MM.1S (cell line): ENCODE measurements around the gene SIGLEC5.

Experiments
- DNase-seq: peaks from one replicate; pipeline ENCODE4 v3.0.0-alpha.2; 2015
- H2AFZ ChIP-seq: fragments of 300-600 bp; sonication (generic); 2 replicates; pipeline ENCODE4 v1.6.0; 2016; ENCODE audit warnings: antibody characterized with exemption, low read length
- H3F3A ChIP-seq: fragments of 300-600 bp; sonication (generic); 2 replicates; pipeline ENCODE4 v1.6.1; 2016; ENCODE audit warnings: mild to moderate bottlenecking, antibody characterized with exemption, low read length, moderate library complexity, mixed read lengths; ENCODE audit not compliant: insufficient read depth
- H3K27ac ChIP-seq: fragments of 300-600 bp; sonication (generic); 2 replicates; pipeline ENCODE4 v1.5.1; 2016; ENCODE audit warnings: mild to moderate bottlenecking, low read length
- H3K27me3 ChIP-seq: fragments of 300-600 bp; sonication (generic); replicated peaks from 2 replicates; pipeline ENCODE4 v1.6.0; 2016; ENCODE audit warnings: low read length; ENCODE audit not compliant: insufficient read depth
- H3K36me3 ChIP-seq: fragments of 300-600 bp; sonication (generic); replicated peaks from 2 replicates; pipeline ENCODE4 v1.6.1; 2016; ENCODE audit warnings: mild to moderate bottlenecking, low read length, mixed read lengths; ENCODE audit not compliant: insufficient read depth
- H3K4me1 ChIP-seq: fragments of 300-600 bp; sonication (generic); 2 replicates; pipeline ENCODE4 v1.6.1; 2016; ENCODE audit warnings: low read length, mixed read lengths
- H3K4me2 ChIP-seq: fragments of 300-600 bp; sonication (generic); 2 replicates; pipeline ENCODE4 v1.6.0; 2016; ENCODE audit warnings: low read depth, low read length
- H3K4me3 ChIP-seq: fragments of 300-600 bp; sonication (generic); 2 replicates; pipeline ENCODE4 v1.5.1; 2016; ENCODE audit warnings: low read length, mixed read lengths
- H3K79me2 ChIP-seq: fragments of 300-600 bp; sonication (generic); 2 replicates; pipeline ENCODE4 v1.6.1; 2016; ENCODE audit warnings: mixed run types, low read length, mixed read lengths
- H3K9ac ChIP-seq: fragments of 300-600 bp; sonication (generic); 2 replicates; pipeline ENCODE4 v1.6.1; 2016; ENCODE audit warnings: low read length, mixed read lengths
- H3K9me2 ChIP-seq: fragments of 300-600 bp; sonication (generic); replicated peaks from 2 replicates; pipeline ENCODE4 v1.6.1; 2016; ENCODE audit warnings: mild to moderate bottlenecking, low read length, mixed read lengths; ENCODE audit not compliant: insufficient read depth
- H3K9me3 ChIP-seq: fragments of 300-600 bp; sonication (generic); replicated peaks from 2 replicates; pipeline ENCODE4 v1.6.1; 2016; ENCODE audit warnings: mild to moderate bottlenecking, low read length, mixed read lengths; ENCODE audit not compliant: insufficient read depth
- H4K20me1 ChIP-seq: fragments of 300-600 bp; sonication (generic); 2 replicates; pipeline ENCODE4 v1.6.1; 2016; ENCODE audit warnings: mild to moderate bottlenecking, low read length, moderate library complexity, mixed read lengths; ENCODE audit not compliant: insufficient read depth
- CTCF ChIP-seq: fragments of 300-600 bp; sonication (generic); IDR thresholded peaks from 2 replicates; pipeline ENCODE4 v1.5.1; 2016; ENCODE audit warnings: antibody characterized with exemption, low read length, mixed read lengths
- EZH2 ChIP-seq: fragments of 300-600 bp; sonication (generic); optimal IDR thresholded peaks from 2 replicates; pipeline ENCODE3; 2017; ENCODE audit warnings: low read depth, mild to moderate bottlenecking, antibody characterized with exemption, low read length, mixed read lengths
- EZH2phosphoT487 ChIP-seq: fragments of 300-600 bp; sonication (generic); IDR thresholded peaks from 2 replicates; pipeline ENCODE4 v1.6.1; 2018; ENCODE audit warnings: antibody characterized with exemption, low read length

Gene SIGLEC5

GRCh38 chr19:51598159-51598915 lies 31.9 kb downstream of the SIGLEC5 start:
- Histone ChIP-seq H3K36me3 (no peaks in the 10 kb centered on the region), H3K9me2 (no peaks in the 10 kb centered on the region), H3K9me3 (no peaks in the 10 kb centered on the region), H3K4me1 (no peaks in the 10 kb centered on the region), H3K9ac (no peak overlapping the region), H3K4me2 (no peak overlapping the region), H4K20me1 (no peaks in the 10 kb centered on the region), H3K27me3 (no peaks in the 10 kb centered on the region), H3K27ac (no peak overlapping the region), H3K79me2 (no peaks in the 10 kb centered on the region), H2AFZ (no peak overlapping the region), H3K4me3 (no peak overlapping the region), H3F3A (no peaks in the 10 kb centered on the region)
- TF ChIP-seq EZH2 (no peak), CTCF (no peak), EZH2phosphoT487 (no peak)
- DNase-seq, result no peak

GRCh38 chr19:51595190-51596175 lies 34.7 kb downstream of the SIGLEC5 start:
- Histone ChIP-seq H3K27me3 (no peaks in the 10 kb centered on the region), H3K9ac (no peak overlapping the region), H3K9me2 (no peaks in the 10 kb centered on the region), H3K4me1 (no peaks in the 10 kb centered on the region), H3K9me3 (no peaks in the 10 kb centered on the region), H3K79me2 (no peaks in the 10 kb centered on the region), H4K20me1 (no peaks in the 10 kb centered on the region), H3F3A (no peaks in the 10 kb centered on the region), H2AFZ (no peak overlapping the region), H3K36me3 (no peaks in the 10 kb centered on the region), H3K27ac (no peak overlapping the region), H3K4me3 (peak overlapping the region; percentile 69; the same call in 1 of the 2 replicates), H3K4me2 (0 out of 2 replicates have a peak overlapping the region, but pooled peaks have one; percentile 52)
- no peak for DNase-seq
- TF ChIP-seq EZH2phosphoT487 (no peak), EZH2 (no peak), CTCF (no peak)

- Histone ChIP-seq H3K27ac (no peak overlapping the region), H3K4me2 (peak overlapping the region; percentile 52), H3K36me3 (no peaks in the 10 kb centered on the region), H3F3A (no peaks in the 10 kb centered on the region), H3K4me3 (peak overlapping the region; percentile 69), H3K9me2 (no peaks in the 10 kb centered on the region), H3K9me3 (no peaks in the 10 kb centered on the region), H3K4me1 (no peaks in the 10 kb centered on the region), H3K79me2 (no peaks in the 10 kb centered on the region), H3K9ac (peak overlapping the region; percentile 40; the same call in 1 of the 2 replicates), H3K27me3 (no peaks in the 10 kb centered on the region), H4K20me1 (no peaks in the 10 kb centered on the region), H2AFZ (peak overlapping the region; percentile 65; the same call in 1 of the 2 replicates)
- TF ChIP-seq EZH2phosphoT487 (no peak), CTCF (no peak), EZH2 (no peak)
- no peak for DNase-seq
Observed at GRCh38 chr19:51594774-51595109, 35.5 kb downstream of the SIGLEC5 start.
